Astrocyte of the spinal cord (primary cell): ENCODE data around the gene SRPK1.

ENCODE experiments used
- DNase-seq: peaks from one replicate; pipeline ENCODE4 v3.0.0; 2011; ENCODE audit warnings: low read depth, low spot score
- H3K4me3 ChIP-seq: 2 replicates; pipeline ENCODE4 v1.5.1; 2011; ENCODE audit warnings: low read depth, mild to moderate bottlenecking, low read length, moderate library complexity
- in situ Hi-C: cut with HindIII; loops from 2 replicates; pipeline ENCODE4 v1.10.0; 2017; ENCODE audit warnings: low sequenced_read_pairs
- TF ChIP-seq, protein P1 (sequence below): IDR thresholded peaks from 2 replicates; pipeline ENCODE4 v1.5.1; 2012; ENCODE audit warnings: low read depth, mild to moderate bottlenecking, low read length, inconsistent platforms

Gene SRPK1

DNA sequence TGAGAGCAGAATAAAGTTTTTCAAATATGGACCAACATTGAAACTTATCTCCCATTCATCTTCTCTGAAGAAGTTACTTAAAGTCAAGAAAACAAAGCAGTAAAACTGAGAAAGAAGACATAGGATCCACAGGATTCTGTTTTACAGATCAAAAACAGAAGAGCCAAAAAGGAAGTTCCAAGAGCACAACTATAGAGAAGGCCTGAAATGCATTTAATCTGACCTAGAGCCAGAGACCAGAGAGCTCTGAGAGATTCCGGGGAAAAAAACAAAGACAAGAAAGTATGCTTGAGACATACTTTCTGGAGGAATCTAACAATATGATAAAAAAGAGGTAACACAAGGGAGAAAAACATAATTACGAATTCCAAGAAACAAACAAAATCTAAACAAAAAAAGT lies 26.1 kb downstream of the SRPK1 start:
- in situ Hi-C loops, result no loop called here
- H3K4me3 ChIP-seq, result no peak overlapping the region
- TF ChIP-seq, protein P1, sequence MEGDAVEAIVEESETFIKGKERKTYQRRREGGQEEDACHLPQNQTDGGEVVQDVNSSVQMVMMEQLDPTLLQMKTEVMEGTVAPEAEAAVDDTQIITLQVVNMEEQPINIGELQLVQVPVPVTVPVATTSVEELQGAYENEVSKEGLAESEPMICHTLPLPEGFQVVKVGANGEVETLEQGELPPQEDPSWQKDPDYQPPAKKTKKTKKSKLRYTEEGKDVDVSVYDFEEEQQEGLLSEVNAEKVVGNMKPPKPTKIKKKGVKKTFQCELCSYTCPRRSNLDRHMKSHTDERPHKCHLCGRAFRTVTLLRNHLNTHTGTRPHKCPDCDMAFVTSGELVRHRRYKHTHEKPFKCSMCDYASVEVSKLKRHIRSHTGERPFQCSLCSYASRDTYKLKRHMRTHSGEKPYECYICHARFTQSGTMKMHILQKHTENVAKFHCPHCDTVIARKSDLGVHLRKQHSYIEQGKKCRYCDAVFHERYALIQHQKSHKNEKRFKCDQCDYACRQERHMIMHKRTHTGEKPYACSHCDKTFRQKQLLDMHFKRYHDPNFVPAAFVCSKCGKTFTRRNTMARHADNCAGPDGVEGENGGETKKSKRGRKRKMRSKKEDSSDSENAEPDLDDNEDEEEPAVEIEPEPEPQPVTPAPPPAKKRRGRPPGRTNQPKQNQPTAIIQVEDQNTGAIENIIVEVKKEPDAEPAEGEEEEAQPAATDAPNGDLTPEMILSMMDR, result no peak
- no peak for DNase-seq

DNA sequence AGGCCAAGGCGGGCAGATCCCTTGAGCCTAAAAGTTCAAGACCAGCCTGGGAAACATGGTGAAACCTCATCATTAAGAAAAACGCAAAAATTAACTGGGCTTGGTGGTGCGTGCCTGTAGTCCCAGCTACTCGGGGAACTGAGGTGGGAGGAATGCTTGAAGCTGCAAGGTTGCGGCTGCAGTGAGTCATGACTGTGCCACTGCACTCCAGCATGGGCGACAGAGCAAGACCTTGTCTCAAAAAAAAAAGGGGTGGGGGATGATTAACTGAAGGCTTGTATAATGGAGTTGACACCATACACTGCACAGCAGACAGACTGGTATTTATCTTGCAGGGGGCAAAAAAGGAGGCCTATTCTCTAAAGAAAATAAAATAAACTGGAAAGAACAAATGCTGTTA lies 27.7 kb downstream of the SRPK1 start:
- no peak overlapping the region for H3K4me3 ChIP-seq
- in situ Hi-C loops, result no loop called here
- TF ChIP-seq, protein P1, result no peak
- no peak for DNase-seq

- DNase-seq, result no peak
- in situ Hi-C loops, result no loop called here
- TF ChIP-seq, protein P1, result no peak
- H3K4me3 ChIP-seq, result no peak overlapping the region
Measured at GRCh38 chr6:35892482-35892881, 28.4 kb downstream of the SRPK1 start.

DNA sequence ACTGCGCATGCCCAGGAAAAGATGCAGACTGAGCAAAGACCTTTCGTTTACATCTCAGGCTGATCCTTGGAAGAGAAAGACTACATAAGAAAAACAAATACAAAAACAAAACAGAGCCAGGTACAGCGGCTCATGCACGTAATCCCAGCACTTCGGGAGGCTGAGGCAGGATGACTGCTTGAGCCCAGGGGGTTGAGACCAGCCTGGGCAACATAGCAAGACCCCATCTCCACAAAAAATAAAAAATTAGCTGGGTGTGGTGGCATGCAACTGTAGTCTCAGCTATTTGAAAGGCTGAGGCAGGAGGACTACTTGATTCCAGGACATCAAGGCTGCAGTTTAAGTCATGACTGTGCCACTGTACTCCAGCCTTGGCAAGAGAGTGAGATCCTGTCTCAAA lies 41.7 kb downstream of the SRPK1 start:
- TF ChIP-seq, protein P1, result no peak
- no peak overlapping the region for H3K4me3 ChIP-seq
- no peak for DNase-seq
- in situ Hi-C loops, result no loop called here

DNA sequence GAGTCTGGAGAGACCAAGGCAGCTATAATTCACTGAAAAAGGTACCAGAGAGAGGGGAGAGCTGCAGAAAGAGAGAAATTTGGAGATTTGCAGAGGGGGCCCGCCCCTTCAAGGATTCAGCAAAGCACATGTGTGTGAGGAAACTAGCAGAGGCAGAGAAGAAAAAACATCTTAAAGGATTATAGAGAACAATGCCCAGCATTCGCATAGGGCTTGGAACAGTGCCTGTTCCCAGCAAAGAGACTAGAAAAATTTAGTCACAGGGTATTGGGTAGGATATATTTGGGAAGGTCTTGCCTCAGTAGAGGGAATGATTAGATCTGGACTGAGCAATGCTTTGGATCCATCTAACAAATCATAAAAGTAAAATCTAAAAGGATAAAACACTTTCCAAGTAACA lies 44.0 kb downstream of the SRPK1 start:
- in situ Hi-C loops, result no loop called here
- H3K4me3 ChIP-seq, result no peak overlapping the region
- DNase-seq, result no peak
- TF ChIP-seq, protein P1, result no peak

DNA sequence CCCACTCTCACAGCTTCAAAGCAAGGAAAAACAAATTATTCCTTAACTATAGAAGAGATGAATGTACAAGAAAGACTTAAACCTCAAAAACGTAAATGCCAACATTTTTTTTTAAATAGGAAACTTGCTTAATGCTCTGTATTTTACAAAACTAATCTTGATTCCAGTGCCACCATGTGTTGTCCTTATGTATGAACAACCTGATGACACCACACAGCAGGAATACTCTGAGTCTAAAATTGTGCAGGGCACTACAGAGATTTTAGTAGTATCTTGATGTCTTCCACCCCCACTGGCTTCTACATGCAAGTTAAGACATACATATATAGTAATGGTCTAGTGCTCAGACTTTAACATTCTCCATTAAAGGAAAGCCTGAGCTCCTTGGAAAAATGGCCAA lies 46.2 kb downstream of the SRPK1 start:
- TF ChIP-seq, protein P1, result no peak
- no peak for DNase-seq
- in situ Hi-C loops, result no loop called here
- H3K4me3 ChIP-seq, result no peak overlapping the region

GRCh38 chr6:35859367-35859766 lies 61.5 kb downstream of the SRPK1 start:
- DNase-seq, result no peak
- in situ Hi-C loops, result no loop called here
- TF ChIP-seq, protein P1, result no peak
- H3K4me3 ChIP-seq, result no peak overlapping the region
